Activated CD4-positive, alpha-beta T cell treated with anti-CD3 and anti-CD28 coated beads for 1 hour (primary cell): ENCODE results near the gene ACSF3.
"Not testable (repeated sequence)": the region's sequence is repeated elsewhere in the genome, so short reads cannot be mapped to it uniquely, and the experiment has no call there.

Experiments used
- DNase-seq: peaks from one replicate; pipeline ENCODE4 v3.0.0-alpha.2; 2020

ACSF3 gene

DNA sequence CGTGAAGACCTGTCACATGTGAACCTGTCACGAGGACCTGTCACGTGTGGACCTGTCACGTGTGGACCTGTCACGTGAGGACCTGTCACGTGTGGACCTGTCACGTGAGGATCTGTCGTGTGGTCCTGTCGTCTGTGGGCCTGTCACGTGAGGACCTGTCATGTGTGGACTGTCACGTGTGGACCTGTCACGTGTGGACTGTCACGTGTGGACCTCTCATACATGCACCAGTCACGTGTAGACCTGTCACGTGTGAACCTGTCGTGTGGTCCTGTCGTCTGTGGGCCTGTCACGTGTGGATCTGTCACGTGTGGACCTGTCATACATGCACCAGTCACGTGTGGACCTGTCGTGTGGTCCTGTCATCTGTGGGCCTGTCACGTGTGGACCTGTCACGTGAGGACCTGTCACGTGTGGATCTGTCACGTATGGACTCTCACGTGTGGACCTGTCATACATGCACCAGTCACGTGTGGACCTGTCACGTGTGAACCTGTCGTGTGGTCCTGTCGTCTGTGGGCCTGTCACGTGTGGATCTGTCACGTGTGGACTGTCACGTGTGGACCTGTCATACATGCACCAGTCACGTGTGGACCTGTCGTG is 19.5 kb upstream of the ACSF3 start:
- not testable (repeated sequence) for DNase-seq

DNA sequence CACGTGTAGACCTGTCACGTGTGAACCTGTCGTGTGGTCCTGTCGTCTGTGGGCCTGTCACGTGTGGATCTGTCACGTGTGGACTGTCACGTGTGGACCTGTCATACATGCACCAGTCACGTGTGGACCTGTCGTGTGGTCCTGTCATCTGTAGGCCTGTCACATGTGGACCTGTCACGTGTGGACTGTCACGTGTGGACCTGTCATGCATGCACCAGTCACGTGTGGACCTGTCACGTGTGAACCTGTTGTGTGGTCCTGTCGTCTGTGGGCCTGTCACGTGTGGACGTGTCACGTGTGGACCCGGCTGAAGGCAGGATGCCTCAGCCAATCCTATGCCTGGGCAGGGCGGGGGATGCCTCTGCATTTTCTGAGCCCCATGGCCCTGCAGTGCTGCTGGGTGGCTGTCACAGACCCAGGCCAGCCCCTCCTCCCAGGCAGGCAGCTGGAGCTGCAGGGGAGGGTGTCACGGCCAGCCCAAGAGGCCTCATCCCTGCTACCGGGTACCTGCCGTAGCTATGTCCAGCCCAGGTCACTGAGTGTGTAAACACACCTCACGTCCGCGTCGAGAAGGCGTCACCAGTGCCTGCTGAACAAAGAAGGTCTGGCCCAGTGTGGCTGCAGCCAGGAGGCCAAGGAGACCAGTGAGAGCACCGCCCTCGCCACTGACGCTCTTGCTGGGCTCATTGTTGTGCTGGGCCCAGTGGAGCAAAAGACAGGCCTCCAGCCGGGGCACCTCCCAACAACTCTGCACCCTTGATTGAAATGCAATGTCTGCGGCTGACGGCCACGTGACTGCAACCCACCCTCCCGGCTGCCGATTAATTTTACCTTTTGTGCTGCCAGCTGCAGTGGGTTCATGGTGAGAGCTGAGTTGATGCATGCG is 18.6 kb upstream of the ACSF3 start:
- DNase-seq, result no peak

DNA sequence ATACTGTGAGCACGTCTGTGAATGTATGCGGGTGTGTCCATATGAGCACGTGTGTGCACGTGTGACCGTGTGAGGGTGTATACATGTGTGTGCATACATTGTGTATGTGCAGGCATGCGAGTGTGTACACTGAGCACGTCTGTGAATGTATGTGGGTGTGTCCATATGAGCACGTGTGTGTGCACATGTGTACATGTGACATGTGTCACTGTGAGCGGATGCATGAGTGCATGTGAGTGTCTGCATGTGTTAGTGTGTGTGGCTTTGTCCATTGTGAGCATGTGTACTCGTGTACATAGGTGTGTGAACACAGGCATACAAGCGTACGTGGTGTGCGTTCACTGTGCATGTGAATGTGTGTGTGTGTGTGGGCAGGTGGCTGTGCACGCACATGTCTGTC is 17.5 kb upstream of the ACSF3 start:
- DNase-seq, result no peak

DNA sequence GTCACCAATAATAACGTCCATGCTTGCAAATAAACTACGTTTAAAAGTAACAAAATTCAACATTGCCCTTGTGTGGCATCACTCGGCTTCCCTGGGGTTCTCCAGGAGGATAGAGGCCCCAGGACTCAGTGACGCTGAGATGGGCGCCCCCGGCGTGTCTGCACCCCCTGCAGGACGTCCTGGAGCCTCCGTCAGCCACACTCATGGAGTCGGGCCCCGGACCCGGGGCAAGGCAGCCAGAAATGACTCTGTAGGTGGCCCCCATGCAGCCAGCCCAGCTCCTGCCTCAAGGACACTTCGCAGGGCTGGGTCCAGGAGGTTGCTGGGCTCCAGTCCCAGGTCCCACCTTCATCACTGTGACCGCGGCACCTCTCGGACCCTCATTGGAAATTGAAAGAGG is 16.6 kb upstream of the ACSF3 start:
- no peak for DNase-seq

- DNase-seq, result no peak
Measured at GRCh38 chr16:89078172-89078571, 15.5 kb upstream of the ACSF3 start.

GRCh38 chr16:89079434-89079980 is 14.1 kb upstream of the ACSF3 start:
- no peak for DNase-seq

DNA sequence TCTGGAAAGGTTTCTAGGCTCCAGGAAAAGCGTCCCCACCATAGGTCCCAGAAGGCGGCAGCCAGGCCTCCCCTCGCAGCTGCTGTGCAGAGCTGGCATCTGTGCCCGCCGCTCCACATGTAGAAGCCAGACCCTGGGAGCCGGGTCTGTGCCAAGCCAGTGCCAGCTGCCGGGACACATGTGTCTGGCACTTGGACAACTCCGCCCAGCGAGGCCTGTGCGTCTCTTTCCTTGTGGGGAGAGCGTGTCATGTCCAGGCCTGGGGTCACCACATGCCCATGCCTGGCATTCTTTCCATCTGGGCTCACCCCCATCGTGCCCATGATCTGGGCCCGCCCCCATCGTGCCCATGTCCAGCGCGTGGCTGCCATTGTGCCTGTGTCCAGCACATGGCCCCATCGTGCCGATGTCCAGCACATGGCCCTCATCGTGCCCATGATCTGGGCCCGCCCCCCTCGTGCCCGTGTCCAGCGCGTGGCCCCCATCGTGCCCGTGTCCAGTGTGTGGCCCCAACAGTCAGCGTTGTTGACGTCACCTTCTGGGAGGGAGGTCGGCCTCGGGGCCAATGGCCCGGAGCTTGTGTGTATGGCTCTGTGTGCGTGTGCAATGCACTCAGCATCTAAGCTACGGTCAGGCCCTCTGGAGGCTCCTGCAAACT is 13.3 kb upstream of the ACSF3 start:
- no peak for DNase-seq

DNA sequence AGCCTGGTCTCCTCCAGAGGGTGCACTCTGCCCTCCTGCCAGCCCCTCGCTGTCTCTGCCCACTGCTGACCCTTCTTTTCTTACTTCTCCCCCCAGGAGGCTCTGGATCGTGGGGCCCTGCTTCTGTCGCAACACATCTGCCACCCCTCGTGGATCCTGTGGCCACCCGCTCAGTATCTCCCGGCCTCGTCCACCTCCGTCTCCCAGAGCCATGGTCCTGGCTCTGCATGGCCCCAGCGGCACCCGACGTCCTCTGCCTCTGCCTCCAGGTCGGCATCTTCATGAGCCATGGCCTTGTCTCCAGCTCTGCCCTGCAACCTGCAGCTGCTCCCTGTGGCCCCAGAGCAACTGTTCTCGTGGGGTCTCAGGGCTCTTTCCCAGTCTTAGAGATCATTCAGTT is 12.1 kb upstream of the ACSF3 start:
- DNase-seq, result no peak

GRCh38 chr16:89084411-89084810 is 9.2 kb upstream of the ACSF3 start:
- DNase-seq, result no peak

DNA sequence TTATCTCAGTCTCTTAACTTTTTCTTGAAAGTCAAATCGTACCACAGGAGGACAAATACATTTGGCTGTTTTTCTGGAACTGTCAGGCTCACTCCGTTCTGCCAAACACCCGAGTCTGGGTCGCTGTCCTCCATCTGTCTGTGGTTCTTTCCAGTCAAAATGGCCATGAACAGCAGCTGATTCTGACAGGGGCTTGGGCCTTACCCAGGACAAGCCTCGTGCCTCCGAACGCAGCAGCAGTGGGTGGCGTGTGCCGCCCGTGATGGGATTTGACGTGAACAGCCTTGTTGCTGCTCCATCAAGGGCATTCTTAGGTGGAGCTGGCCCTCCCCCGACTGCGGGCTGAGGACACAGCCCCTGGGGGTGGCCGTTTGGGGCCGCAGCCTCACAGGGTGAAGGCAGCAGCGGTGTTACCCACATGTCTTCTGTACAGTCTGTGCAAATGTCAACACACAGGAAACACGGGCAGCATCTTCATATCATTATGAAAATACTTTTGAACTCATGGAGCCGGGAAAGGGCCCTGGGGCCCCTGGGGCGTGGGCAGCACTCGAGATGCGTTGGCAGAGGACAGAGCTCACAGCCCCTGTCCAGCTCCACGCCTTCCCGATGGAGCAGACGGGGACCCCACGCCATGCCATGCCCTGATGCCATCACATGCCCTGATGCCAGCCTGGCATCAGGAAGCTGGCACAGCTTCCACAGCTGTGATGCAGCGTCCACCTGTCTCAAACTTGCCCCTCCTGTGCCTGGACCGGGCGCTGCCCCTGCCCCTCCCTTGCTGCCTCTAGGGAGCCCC is 8.6 kb upstream of the ACSF3 start:
- DNase-seq, result no peak

GRCh38 chr16:89085755-89086154 is 7.9 kb upstream of the ACSF3 start:
- DNase-seq, result no peak

GRCh38 chr16:89087922-89088497 is 5.6 kb upstream of the ACSF3 start:
- DNase-seq, result no peak

DNA sequence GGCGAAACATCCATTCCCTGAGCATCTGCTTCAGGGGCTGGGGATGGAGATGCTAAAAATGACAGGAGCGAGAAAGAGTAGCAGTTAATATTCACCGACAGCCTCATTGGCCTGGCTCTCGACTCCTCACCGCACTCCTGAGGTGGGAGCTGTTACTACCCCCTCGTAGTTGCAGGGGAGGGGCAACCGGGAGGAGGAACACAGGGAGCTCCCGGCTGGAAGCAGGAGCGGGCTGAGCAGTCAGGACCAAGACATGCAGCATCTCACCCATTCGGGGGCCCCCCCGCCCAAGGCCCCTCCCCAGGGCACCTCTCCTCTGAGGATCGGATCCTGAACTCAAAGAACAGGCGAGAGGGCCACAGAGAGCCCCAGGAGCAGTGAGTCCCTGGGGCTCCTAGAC is 4.5 kb upstream of the ACSF3 start:
- DNase-seq, result no peak

DNA sequence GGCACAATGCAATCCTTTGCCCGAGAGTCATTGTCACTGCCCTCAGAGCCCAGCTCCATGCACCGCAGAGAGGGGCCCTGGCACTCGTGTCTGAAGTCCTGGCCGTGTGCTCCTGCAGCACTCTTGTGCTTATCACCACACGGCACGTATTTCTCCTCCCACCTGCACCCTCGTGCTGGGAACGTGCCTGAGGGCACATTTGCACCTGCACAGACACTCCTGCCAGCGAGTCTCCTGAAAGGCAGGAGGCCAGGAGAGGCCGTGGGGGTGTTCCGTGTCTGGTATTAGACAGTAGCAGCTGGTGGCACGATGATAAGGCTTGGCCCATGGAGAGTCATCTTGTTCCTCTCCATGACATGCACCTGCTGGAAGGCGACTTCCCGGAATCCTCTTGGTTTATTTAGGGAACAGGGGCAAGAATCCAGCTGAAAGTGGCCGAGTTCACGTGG is 3.4 kb upstream of the ACSF3 start:
- DNase-seq, result no peak

GRCh38 chr16:89090669-89091426 is 2.8 kb upstream of the ACSF3 start:
- no peak for DNase-seq

DNA sequence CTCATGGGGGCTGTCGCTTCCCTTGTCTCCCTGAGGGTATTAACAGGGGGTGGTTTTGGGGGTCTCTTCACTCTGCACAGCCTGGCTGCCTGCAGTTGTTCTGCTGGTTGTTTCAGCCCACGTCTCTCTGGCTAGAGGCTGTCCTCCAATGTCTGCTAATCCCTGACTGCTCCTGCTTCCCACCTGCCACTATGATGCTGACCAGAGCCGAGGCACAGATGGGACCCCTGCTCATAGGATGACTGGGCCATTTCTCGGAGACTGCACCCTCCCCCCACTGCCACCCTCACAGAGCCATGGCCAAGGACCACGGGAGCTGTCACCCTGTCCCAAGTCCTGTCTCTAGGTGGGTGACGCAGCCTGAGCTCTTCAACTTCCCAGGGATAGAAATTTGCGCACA is 1.6 kb upstream of the ACSF3 start:
- DNase-seq, result no peak

GRCh38 chr16:89093252-89093601 is 425 bp upstream of the ACSF3 start:
- not testable (repeated sequence) for DNase-seq

DNA sequence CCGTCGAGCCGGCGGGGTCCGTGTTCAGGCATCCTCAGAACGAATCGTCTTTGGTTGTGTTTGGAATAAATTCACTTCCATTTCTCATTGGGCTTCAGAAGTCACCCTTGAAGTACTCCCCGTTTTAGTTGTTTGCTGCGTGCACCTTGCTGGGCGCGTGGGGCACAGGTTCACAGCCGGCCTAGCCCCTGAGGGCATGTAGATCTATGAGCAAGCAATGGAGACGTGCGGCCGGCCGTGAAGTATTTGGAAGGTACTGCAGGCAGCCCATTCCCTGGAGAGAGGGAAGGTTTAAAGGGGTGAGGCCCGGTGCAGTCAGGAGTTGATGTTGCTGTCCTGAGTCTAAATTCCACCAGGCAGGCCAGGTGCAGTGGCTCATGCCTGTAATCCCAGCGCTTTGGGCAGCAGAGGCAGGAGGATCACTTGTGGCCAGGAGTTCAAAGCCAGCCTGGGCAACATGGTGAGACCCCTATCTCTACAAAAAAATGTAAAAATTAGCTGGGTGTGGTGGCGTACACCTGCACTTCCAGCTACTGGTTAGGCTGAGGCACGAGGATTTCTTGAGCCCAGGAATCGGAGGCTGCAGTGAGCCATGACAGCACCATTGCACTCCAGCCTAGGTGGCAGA is 714 bp downstream of the ACSF3 start:
- DNase-seq, result no peak

DNA sequence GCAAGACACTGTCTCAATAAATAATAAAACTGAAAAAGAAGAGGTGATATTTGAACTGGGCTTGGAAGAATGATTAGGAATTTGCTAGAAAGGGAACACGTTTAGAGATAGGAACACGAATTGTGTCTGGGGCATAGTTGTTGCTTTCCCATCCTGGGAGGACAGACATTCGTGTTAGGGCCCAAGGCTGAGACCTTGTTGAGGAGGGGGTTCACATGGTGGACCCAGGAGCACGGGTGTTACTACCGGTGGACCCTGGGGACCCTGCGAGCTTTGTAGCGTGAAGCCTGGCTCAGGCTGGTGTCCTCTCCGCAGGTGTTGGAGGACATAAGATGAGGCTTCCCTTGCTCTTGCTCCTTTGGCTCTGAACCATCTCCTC is 1.2 kb downstream of the ACSF3 start:
- no peak for DNase-seq

DNA sequence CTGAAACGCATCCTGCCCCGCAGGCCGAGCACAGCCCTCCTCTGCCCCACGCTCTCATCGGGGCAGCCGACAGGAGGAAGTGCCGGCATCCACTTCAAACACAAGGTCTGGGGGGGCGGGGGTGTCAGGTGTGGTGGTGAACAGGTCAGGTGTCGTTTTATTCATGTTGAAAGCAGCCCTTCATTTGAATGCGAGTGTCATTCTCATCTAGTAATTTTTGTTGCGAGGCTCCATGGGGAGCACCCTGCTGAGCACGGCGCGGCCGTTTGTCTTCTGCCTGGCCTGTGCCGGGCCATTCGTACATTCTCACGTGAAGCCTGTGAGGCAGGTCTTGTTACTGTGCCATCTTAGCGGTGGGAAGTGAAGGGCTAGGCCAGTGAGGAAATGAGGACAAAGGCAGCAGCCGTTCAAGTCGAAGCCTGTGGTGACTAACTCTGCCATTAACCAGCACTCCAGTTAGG is 1.9 kb downstream of the ACSF3 start:
- no peak for DNase-seq

- DNase-seq, result no peak
Measured at GRCh38 chr16:89096042-89096717, 2.5 kb downstream of the ACSF3 start.
